ENCODE results near the gene PPM1D. TPM values are rescaled to one million over a fixed set of nuclear protein-coding genes. Genes with fewer than 3 reads are reported as not detected.
"Not testable (repeated sequence)": the region's sequence is repeated elsewhere in the genome, so short reads cannot be mapped to it uniquely, and the experiment has no call there.

Gene PPM1D
- total RNA-seq, 1 experiment from 2014 or later: 10.8 TPM

DNA sequence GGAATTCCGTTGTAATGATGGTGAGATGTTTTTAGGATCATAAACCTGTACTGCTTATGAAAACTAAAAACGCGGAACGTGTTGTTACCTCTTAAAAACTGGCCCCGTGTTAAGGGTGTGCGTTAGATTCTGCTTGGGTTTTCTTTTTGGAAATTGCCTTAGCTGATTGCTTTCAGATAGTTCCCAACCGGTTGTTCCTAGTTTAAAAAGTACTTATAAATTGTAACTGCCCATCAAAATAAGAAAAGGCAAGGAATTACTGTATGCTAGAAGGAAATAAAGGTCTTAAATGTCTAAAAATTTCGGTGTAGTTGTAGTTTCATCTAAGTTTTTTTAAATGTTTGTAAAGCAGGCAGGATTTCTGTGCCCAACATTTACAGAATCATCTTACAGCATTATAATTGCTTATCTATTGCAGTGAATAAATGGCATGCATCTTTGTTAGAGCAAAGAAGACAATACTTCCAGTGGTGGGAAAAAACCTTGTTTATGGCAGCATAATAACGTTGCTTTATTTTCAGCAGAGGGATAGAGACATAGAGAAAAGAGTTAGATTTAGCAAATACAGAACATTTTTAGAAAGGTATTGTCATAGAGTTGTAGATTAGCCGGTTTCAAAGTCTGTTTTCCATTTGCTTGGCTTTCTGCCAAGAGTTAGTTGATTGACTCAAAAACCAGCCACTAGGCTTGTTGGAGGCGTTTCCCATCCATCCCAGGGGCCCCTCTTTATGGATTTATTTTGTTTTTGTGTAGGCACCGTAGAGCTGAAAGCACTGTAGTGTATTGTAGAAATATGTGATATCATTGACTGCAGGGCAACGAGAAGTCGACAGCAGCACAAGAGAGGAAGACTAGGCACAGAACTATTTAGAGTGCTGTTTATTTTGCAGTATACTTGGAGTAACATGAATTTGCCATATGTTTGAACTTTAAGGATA is 1.7 kb downstream of the PPM1D start:
- peak; percentile 58 to 80 for DNase-seq
- Histone ChIP-seq H3K4me1 (peaks cover 8% of the 10 kb centered on the region), H3K27ac (peak overlapping the region; percentile 2; the same call in 1 of the 2 replicates), H3K4me3 (peak overlapping the region; percentile 80), H3K27me3 (no peaks in the 10 kb centered on the region), H3K36me3 (no peaks in the 10 kb centered on the region), H3K9me3 (replicated peaks) (no peaks in the 10 kb centered on the region)

DNA sequence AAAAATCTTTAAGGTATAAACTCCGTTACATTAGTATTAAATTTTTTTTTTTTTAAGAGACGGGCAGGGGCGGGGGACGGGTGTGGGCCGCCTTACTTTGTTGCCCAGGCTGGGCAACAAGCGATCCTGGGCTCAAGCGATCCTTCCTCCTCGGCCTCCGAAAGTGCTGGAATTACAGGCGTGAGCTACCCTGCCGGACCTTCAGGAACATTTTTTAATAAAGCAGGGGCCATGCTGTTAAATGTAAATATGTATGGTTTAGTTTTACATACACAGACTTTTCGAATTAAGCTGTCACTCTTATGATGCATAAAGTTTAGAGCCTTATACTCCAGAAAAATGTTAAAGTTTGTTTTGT is 2.4 kb downstream of the PPM1D start:
- no peaks in the 10 kb centered on the region for H3K36me3 ChIP-seq
- no peaks in the 10 kb centered on the region for H3K9me3 ChIP-seq (replicated peaks)
- peaks cover 8% of the 10 kb centered on the region for H3K4me1 ChIP-seq
- H3K4me3 ChIP-seq: peak overlapping the region; percentile 80
- DNase-seq: peak; percentile 9 to 27
- H3K27ac ChIP-seq: no peak overlapping the region
- H3K27me3 ChIP-seq: no peaks in the 10 kb centered on the region

DNA sequence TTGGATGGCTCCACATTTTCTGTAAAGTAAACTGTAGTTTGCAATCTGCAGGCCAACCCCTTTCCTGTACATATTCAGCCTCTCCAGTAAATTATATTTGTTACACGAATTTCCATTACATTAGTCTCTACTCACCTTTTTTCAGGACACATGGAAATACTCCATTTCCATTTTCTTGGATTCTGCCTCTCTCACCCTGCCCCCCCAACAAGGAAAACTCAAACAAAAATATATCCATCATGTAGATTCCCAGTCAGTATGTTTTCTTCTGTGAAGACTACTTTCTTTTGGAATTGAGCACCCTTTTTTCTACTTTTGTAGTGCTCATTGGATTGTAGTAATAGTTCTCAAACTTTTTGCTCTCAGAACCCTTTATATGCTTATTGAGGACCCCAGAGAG is 2.9 kb downstream of the PPM1D start:
- H3K9me3 ChIP-seq (replicated peaks): no peaks in the 10 kb centered on the region
- no peaks in the 10 kb centered on the region for H3K36me3 ChIP-seq
- DNase-seq: no peak
- H3K27ac ChIP-seq: no peak overlapping the region
- peaks cover 8% of the 10 kb centered on the region for H3K4me1 ChIP-seq
- H3K27me3 ChIP-seq: no peaks in the 10 kb centered on the region
- peak overlapping the region; percentile 80; the same call in 1 of the 2 replicates for H3K4me3 ChIP-seq

DNA sequence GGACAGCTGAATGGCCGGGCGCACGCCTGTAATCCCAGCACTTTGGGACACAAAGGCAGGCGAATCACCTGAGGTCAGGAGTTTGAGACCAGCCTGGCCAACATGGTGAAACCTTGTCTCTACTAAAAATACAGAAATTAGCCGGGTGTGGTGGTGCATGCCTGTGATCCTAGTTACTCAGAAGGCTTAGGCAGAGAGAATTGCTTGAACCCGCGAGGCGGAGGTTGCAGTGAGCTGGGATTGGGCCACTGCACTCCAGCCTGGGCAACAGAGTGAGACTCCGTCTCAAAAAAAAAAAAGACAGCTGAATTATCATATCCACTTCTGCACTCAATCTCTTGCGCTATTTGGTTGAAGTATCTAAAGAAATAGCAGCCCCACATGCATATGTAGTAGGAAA is 3.5 kb downstream of the PPM1D start:
- H3K4me3 ChIP-seq; H3K27me3 ChIP-seq; H3K9me3 ChIP-seq (replicated peaks): not testable (repeated sequence)

DNA sequence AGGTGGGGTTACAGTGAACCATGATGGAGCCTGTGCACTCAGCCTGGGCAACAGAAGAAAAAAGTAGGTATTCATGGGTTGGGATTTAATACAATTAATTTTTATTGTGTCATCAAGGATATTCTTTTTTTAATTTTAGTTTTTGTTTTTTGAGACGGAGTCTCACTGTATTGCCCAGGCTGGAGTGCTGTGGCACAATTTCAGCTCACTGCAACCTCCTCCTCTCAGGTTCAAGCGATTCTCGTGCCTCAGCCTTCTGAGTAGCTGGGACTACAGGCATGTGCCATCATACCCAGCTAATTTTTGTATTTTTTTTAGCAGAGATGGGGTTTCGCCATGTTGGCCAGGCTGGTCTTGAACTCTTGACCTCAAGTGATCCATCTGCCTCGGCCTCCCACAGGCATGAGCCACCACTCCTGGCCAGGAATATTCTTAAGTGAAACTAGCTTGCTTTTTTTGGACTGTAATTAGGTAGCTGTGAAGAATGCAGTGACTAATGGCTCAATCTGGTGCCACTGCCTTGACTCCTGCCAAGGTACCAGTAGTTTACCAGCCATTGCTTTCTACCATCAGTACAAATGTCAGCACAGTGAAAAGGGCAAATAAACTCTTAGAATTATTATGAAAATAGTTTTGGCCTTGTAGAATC is 4.8 kb downstream of the PPM1D start:
- Histone ChIP-seq H3K27ac (no peak overlapping the region), H3K36me3 (no peaks in the 10 kb centered on the region), H3K9me3 (replicated peaks) (no peaks in the 10 kb centered on the region), H3K4me1 (peaks cover 4% of the 10 kb centered on the region; the same call in 1 of the 2 replicates), H3K4me3 (no peak overlapping the region), H3K27me3 (no peaks in the 10 kb centered on the region)
- DNase-seq: no peak

More for the DNA sequence above, 3.5 kb downstream of the PPM1D start:
- not testable (repeated sequence) for H3K36me3 ChIP-seq, H3K4me1 ChIP-seq, H3K27ac ChIP-seq, DNase-seq

DNA sequence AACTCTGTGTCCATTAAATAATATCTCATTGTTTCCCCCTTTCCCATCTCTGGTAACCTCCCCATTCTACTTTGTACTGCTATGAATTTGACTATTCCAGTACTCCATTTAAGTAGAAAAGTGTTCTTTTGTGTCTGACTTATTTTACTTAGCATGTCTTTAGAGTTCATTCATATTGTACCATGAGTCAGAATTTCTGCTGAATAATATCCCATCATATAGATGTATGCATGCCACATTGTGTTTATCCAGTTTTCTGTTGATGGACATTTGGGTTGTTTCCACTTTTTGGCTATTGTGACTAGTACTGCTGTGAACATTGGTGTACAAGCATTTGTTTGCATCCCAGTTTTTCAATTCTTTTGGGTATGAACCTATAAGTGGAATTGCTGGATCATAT is 6.0 kb downstream of the PPM1D start:
- no peaks in the 10 kb centered on the region for H3K36me3 ChIP-seq
- peaks cover 4% of the 10 kb centered on the region; the same call in 1 of the 2 replicates for H3K4me1 ChIP-seq
- no peak overlapping the region for H3K27ac ChIP-seq
- no peaks in the 10 kb centered on the region for H3K9me3 ChIP-seq (replicated peaks)
- no peak for DNase-seq
- H3K4me3 ChIP-seq: no peak overlapping the region
- H3K27me3 ChIP-seq: no peaks in the 10 kb centered on the region

DNA sequence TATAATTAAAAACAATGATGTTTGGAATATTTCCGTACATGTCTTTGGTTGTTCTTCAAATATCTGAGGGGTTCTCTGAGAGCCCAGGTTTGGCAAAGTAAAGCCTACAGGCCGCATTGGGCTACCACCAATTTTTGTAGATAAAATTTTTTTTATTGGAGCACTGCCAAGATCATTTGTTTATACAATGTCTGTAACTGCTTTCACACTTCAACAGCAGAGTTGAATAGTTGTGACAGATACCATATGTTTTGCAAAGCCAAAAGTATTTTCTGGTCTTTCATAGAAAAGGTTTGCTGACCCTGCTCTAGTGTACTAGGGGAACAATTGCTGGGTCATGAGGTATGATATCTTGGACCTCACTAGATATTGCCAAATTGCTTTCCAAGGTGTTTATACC is 10.5 kb downstream of the PPM1D start:
- no peaks in the 10 kb centered on the region for H3K4me1 ChIP-seq
- H3K27me3 ChIP-seq: no peaks in the 10 kb centered on the region
- no peak overlapping the region for H3K4me3 ChIP-seq
- no peak for DNase-seq
- no peak overlapping the region for H3K27ac ChIP-seq
- no peaks in the 10 kb centered on the region for H3K9me3 ChIP-seq (replicated peaks)
- no peaks in the 10 kb centered on the region for H3K36me3 ChIP-seq

DNA sequence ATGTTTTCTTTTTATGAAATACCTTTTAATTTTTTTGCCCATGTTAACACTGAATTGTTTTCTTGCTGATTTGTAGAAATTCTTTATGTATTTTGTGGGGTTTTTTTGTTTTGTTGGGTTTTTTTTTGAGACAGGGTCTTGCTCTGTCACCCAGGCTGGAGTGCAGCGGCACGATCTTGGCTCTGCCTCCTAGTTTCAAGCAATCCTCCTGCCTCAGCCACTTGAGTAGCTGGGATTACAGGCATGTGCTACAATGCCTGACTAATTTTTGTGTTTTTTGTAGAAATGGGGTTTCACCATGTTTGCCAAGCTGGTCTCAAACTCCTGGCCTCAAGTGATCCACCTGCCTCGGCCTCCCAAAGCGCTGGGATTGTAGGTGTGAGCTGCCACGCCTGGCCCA is 11.3 kb downstream of the PPM1D start:
- not testable (repeated sequence) for DNase-seq

DNA sequence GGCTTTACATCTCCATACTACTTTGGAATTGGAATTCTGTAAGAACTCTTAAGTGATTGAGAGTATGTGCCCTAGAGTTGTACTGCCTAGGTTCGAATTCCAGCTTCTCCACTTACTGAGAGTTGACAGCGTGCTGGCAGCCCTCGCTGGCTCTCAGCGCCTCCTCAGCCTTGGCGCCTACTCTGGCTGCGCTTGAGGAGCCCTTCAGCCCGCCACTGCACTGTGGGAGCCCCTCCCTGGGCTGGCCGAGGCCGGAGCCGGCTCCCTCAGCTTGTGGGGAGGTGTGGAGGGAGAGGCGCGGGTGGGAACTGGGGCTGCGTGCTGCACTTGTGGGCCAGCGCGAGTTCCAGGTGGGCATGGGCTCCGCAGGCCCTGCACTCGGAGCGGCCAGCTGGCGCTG is 13.3 kb downstream of the PPM1D start:
- no peak overlapping the region for H3K27ac ChIP-seq
- no peak for DNase-seq
- H3K36me3 ChIP-seq: no peaks in the 10 kb centered on the region
- no peaks in the 10 kb centered on the region for H3K9me3 ChIP-seq (replicated peaks)
- H3K27me3 ChIP-seq: no peaks in the 10 kb centered on the region
- no peaks in the 10 kb centered on the region for H3K4me1 ChIP-seq
- no peak overlapping the region for H3K4me3 ChIP-seq

More for the DNA sequence above, 11.3 kb downstream of the PPM1D start:
- H3K4me1 ChIP-seq; H3K4me3 ChIP-seq; H3K9me3 ChIP-seq (replicated peaks); H3K36me3 ChIP-seq; H3K27me3 ChIP-seq; H3K27ac ChIP-seq: not testable (repeated sequence)

DNA sequence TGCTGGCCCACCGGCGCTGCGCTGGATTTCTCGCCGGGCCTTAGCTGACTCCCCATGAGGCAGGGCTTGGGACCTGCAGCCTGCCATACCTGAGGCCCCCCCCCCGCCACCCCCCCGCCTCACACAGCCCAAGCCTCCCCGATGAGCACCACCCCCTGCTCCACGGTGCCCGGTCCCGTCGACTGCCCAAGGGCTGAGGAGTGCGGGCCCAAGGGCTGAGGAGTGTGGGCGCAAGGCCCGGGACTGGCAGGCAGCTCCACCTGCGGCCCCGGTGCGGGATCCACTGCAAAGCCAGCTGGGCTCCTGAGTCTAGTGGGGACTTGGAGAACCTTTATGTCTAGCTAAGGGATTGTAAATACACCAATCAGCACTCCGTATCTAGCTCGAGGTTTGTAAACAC is 13.8 kb downstream of the PPM1D start:
- not testable (repeated sequence) for H3K4me1 ChIP-seq; H3K27ac ChIP-seq; H3K9me3 ChIP-seq (replicated peaks); H3K4me3 ChIP-seq; DNase-seq; H3K36me3 ChIP-seq; H3K27me3 ChIP-seq

DNA sequence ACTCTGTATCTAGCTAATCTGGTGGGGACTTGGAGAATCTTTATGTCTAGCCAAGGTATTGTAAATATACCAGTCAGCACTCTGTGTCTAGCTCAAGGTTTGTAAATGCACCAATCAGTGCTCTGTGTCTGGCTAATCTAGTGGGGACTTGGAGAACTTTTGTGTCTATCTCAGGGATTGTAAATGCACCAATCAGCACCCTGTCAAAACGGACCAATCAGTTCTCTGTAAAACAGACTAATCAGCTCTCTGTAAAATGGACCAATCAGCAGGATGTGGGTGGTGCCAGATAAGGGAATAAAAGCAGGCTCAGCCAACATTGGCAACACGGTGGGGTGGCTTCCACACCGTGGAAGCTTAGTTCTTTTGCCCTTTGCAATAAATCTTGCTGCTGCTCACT is 14.3 kb downstream of the PPM1D start:
- not testable (repeated sequence) for H3K4me3 ChIP-seq; H3K27ac ChIP-seq; H3K9me3 ChIP-seq (replicated peaks); DNase-seq; H3K36me3 ChIP-seq; H3K4me1 ChIP-seq; H3K27me3 ChIP-seq

DNA sequence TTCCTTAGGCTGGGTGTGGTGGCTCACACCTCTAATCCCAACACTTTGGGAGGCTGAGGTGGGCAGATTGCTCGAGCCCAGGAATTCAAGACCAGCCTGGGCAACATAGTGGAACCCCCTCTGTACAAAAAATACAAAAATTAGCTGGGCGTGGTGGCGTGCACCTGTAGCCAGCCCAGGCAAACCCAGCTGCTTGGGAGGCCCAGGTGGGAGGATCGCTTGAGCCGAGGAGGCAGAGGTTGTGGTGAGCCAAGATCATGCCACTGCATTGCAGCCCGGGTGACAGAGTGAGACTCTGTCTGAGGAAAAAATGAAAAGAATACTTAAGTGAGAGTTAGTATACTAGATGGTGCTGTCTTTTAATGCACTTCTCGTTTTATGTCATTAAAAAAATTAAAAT is 15.1 kb downstream of the PPM1D start:
- Histone ChIP-seq H3K36me3 (no peaks in the 10 kb centered on the region), H3K4me3 (no peak overlapping the region), H3K27me3 (no peaks in the 10 kb centered on the region), H3K27ac (no peak overlapping the region), H3K9me3 (replicated peaks) (no peaks in the 10 kb centered on the region), H3K4me1 (no peaks in the 10 kb centered on the region)
- no peak for DNase-seq

DNA sequence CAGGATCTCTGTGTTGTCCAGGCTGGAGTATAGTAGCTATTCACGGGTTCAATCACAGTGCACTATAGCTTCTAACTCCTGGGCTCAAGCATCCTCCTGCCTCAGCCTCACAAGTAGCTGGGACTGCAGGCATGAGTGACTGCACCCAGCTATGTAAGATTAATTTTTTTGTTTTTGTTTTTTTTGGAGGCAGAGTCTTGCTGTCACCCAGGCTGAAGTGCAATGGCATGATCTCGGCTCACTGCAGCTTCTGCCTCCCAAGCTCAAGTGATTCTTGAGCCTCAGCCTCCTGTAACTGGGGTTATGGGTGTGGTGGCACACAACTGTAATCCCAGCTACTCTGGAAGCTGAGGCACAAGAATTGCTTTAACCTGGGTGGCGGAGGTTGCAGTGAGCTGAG is 15.8 kb downstream of the PPM1D start:
- no peaks in the 10 kb centered on the region for H3K4me1 ChIP-seq
- no peaks in the 10 kb centered on the region for H3K9me3 ChIP-seq (replicated peaks)
- H3K36me3 ChIP-seq: no peaks in the 10 kb centered on the region
- H3K4me3 ChIP-seq: no peak overlapping the region
- DNase-seq: no peak
- H3K27me3 ChIP-seq: no peaks in the 10 kb centered on the region
- no peak overlapping the region for H3K27ac ChIP-seq

DNA sequence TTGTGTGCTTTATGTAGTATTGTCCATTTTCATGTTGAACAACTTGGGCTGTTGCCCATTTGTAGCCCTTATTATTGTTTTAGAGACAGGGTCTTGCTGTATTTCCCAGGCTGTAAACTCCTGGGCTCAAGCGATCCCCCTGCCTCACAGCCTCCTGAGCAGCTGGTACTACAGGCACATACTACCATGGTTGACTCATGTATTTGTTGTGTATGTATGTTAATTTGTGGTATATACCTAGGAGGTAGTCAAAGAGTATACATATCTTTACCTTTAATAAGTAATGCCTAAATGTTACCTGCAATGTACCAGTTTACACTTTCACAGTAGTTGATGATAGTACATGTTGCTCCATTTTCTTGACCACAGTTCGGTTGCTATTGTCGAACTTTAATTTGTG is 18.1 kb downstream of the PPM1D start:
- no peaks in the 10 kb centered on the region for H3K27me3 ChIP-seq
- no peaks in the 10 kb centered on the region for H3K4me1 ChIP-seq
- no peak overlapping the region for H3K27ac ChIP-seq
- no peaks in the 10 kb centered on the region for H3K36me3 ChIP-seq
- DNase-seq: no peak
- H3K4me3 ChIP-seq: no peak overlapping the region
- H3K9me3 ChIP-seq (replicated peaks): no peaks in the 10 kb centered on the region

DNA sequence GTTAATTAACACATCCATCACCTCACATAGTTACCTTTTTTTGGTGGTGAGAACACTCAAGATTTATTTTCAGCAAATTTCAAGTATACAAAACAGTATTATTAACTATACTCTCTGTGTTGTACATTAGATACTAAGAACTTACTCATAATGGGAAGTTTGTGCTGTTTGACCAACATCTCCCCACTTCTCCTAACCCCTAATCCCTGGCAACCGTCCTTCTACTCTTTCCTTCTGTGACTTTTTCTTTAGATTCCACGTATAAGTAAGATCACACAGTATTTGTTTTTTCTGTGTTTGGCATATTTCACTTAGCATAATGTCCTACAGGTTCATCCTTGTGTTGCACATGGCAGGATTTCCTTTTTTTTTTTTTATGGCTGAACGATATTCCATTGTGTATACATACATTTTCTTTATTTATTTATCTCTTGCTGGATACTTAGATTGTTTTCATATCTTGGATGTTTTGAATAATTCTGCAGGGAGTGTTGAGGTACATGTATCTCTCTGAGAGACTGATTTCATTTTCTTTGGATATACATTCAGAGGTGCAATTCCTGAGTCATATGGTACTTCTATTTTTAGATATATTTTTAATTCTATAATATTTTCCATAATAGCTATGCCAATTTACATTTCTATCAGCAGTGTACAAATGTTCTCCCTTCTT is 19.0 kb downstream of the PPM1D start:
- no peak overlapping the region for H3K4me3 ChIP-seq
- H3K27ac ChIP-seq: no peak overlapping the region
- H3K4me1 ChIP-seq: no peaks in the 10 kb centered on the region
- H3K36me3 ChIP-seq: no peaks in the 10 kb centered on the region
- no peak for DNase-seq
- H3K9me3 ChIP-seq (replicated peaks): no peaks in the 10 kb centered on the region
- no peaks in the 10 kb centered on the region for H3K27me3 ChIP-seq
